Natural killer cell treated with Interleukin-12 subunit alpha and Interleukin-12 subunit beta and Interleukin-15 and Interleukin-18, amount 100 ng/mL, for 72 hours (primary cell): Measurements from ENCODE around the gene SLC27A4. TPM values are rescaled to one million over a fixed set of nuclear protein-coding genes. Genes with fewer than 3 reads are reported as not detected.

Experiments used
- ATAC-seq, 2 donors: fragments of 150-1000 bp; cut with Tn5 transposase in 1 of 2; sonication (Bioruptor Pico), chemical (Tn5 transposase) in 1 of 2; 2 replicates each; pipeline ENCODE4 v1.10.0; 2021
- DNase-seq: peaks from one replicate; pipeline ENCODE4 v3.0.0; 2022; ENCODE audit warnings: low spot score
- H3K27ac Mint-ChIP-seq, 2 donors: 1 replicate in 1 of 2; 2 replicates in 1 of 2; pipeline ENCODE4 v1.8.0; 2022; ENCODE audit warnings: mixed read lengths in 2 of 2, mild to moderate bottlenecking in 1 of 2, moderate library complexity in 1 of 2
- H3K27me3 Mint-ChIP-seq, 2 donors: 1 replicate in 1 of 2; 2 replicates in 1 of 2; pipeline ENCODE4 v1.8.0; 2022; ENCODE audit warnings: mixed read lengths in 2 of 2
- H3K36me3 Mint-ChIP-seq: one replicate; pipeline ENCODE4 v1.8.0; 2022; ENCODE audit warnings: mixed read lengths
- H3K4me1 Mint-ChIP-seq, 2 donors: 1 replicate in 1 of 2; 2 replicates in 1 of 2; pipeline ENCODE4 v1.8.0; 2022; ENCODE audit warnings: low read depth in 2 of 2, mixed read lengths in 2 of 2, mild to moderate bottlenecking in 1 of 2
- H3K4me3 Mint-ChIP-seq: one replicate; pipeline ENCODE4 v1.8.0; 2022; ENCODE audit warnings: mixed read lengths
- H3K9me3 Mint-ChIP-seq: 2 replicates; pipeline ENCODE4 v1.8.0; 2022; ENCODE audit warnings: mixed read lengths
- total RNA-seq, 2 donors: library from RNA; stranded (reverse); gene quantifications; one replicate each; pipeline ENCODE4 v1.2.3, GENCODE V29; 2022

The SLC27A4 gene
- total RNA-seq, 2 donors from 2014 or later = 23.5 to 32.3 TPM

DNA sequence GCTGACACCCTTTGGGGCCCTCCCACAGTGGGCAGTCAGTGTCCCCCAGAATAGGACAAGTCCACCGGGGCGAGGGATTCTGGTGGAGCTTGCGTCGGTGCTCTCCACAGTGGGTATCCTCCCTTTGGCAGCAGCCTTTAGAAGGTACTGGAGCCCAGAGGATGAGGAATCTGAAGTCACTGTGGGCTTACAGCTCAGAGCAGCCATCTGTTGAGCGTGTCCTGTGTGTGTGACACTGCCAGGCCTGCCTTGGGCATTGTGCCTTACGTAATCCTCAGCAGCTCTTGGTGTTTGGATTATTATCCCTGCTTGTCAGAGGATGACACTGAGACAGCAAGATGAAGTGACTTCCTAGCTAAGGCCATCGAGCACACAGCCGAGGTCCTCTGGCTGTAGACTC, 43.5 kb downstream of the SLC27A4 start:
- ATAC-seq (no peak), DNase-seq (no peak)
- Mint-ChIP-seq H3K4me3 (no peak overlapping the region), H3K27ac (no peak overlapping the region), H3K9me3 (no peaks in the 10 kb centered on the region), H3K27me3 (no peaks in the 10 kb centered on the region), H3K4me1 (peaks cover 0 to 7% of the 10 kb centered on the region in 2 donors), H3K36me3 (no peaks in the 10 kb centered on the region)

DNA sequence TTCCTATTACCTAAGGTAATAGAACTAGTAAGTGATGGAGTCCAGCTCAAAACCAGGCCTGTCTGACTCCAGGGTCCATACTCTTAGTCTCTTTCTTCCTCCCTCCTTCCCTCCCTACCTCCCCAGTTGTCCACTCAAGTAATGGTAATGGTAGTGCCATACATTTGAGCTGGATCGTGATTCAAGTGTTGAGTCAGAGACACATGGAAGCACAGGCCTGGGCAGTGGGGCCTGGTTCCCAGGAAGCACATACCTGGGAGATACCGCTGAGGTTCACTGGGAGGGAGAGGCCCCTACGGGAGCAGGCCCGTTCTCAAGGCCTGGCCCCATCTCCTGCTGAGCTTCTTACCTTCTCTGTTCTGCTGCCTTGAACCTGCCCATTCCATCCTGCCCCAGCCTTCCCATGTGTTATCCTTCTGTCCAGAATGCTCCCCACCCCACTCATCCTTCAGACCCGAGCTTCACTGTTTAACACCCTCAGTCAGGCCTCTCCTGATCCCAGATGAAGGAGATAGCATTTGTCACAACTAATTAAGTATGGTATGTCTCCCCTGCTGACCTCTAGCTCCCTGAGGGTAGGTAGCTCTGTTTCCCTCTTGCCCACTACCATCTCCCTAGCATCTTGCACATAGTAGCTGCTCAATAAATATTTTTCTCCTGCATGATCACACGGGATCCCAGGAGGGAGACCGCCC, 44.6 kb downstream of the SLC27A4 start:
- no peaks in the 10 kb centered on the region for H3K36me3 Mint-ChIP-seq
- no peak for ATAC-seq
- no peak for DNase-seq
- H3K9me3 Mint-ChIP-seq = no peaks in the 10 kb centered on the region
- H3K4me3 Mint-ChIP-seq = no peak overlapping the region
- H3K27me3 Mint-ChIP-seq = no peaks in the 10 kb centered on the region
- H3K4me1 Mint-ChIP-seq = peaks cover 0 to 7% of the 10 kb centered on the region in 2 donors
- H3K27ac Mint-ChIP-seq = no peak overlapping the region

DNA sequence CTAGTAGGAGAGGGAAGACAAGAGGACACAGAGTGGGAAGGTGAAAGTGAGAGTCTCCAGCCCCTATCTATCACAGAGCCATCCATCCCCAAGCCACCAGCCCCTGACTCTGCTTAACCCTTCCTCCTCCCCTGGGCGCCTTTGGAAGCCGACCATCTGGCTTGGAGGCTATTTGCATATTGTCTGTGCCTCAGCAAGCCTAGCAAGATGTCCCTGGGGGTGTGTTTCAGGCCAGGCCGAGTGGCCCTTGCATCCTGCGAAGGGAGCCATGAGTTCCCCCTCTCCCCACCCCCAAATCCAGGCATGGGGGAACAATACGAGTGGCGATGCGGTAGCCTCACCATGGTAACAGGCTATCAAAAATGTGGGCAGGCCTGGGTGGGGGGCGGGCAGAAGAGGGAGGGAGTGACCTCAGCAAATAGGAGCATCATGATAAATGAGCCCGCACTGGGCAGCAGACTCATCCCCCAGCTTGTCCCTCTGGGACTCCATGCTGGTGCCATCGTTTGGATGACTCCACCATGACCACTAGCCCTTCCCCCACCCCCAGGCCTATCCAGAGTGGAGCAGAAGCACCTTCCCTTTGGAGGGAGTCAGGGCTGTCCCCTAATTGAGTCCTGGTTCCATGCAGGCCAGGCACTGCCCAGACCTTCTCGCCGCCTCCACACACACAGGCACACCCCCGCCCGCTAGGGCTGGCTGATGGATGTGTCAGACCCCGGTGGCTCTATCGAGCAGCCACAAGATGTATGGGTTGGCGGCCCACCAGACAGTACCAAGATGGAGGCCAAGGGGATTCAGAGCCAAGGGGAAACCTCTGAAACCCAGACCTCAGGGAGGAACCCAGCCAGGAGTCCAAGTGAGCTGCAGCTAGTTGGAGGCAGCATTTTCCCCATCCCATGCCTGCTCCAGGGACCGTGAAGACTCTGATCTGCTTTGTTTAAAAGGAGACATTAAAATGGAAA, 45.5 kb downstream of the SLC27A4 start:
- Mint-ChIP-seq H3K27ac (no peak overlapping the region), H3K9me3 (no peaks in the 10 kb centered on the region), H3K36me3 (no peaks in the 10 kb centered on the region), H3K27me3 (no peaks in the 10 kb centered on the region), H3K4me3 (no peak overlapping the region), H3K4me1 (peaks cover 0 to 7% of the 10 kb centered on the region in 2 donors)
- no peak for DNase-seq
- ATAC-seq = no peak

DNA sequence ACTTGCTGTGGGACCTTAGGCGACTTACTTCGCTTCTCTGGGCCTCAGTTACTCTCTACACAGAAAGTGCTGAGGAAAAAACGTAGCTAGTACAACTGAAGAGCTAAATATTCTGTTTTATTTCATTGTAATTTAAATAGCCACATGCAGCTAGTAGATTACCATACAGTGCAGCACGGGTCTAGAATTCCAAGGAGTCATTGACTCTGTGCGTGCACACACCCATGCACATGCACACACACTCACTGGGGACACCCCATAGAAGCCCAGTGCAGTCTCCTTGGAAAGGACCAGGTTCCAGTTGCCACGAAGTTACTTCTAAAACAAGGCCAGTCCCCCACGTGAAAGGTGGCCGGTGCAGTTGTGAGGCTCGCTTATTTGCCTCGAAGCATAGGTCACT, 47.8 kb downstream of the SLC27A4 start:
- no peaks in the 10 kb centered on the region for H3K36me3 Mint-ChIP-seq
- ATAC-seq (no peak), DNase-seq (no peak)
- no peak overlapping the region for H3K4me3 Mint-ChIP-seq
- H3K9me3 Mint-ChIP-seq = no peaks in the 10 kb centered on the region
- H3K27ac Mint-ChIP-seq = no peak overlapping the region
- no peaks in the 10 kb centered on the region for H3K27me3 Mint-ChIP-seq
- peaks cover 0 to 4% of the 10 kb centered on the region in 2 donors for H3K4me1 Mint-ChIP-seq

DNA sequence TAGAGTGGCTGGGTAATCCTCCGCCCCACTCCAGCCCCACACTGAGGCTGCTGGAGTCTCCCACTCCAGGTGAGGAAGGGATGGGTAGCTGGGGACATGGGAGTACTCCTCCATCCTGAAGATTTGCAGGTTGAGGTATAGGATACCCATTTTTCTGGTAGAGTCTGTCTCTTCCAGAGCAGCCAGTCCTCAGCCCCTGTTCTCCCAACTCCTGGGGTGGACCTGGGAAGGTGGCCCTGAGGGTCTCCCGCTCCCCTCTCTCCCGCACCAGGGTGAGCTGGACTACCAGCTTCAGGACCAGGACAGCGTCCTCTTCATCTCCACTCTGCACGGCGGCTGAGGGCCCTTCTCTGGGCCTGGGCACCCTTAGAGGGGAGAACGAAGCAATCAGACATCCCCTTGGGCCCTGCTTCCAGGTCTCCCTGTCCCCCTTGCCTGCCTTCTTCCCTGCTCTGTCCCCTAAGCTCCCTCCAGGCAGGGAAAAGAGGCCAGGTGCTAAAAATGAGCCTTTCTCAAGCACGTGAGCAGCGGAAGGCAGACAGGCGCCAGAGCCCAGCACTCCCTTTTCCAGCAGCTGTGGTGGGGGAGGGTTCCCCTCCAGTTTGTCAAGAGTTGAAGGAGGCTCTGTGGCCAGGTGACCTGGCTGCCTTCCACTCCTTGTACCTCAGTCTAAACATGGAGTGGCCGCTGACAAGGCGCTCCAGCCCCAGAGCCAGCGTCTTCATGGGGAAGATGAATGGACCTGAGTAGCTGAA, 49.2 kb downstream of the SLC27A4 start:
- no peak overlapping the region for H3K27ac Mint-ChIP-seq
- no peaks in the 10 kb centered on the region for H3K9me3 Mint-ChIP-seq
- peaks cover 0 to 4% of the 10 kb centered on the region in 2 donors for H3K4me1 Mint-ChIP-seq
- DNase-seq = no peak
- no peaks in the 10 kb centered on the region for H3K27me3 Mint-ChIP-seq
- H3K36me3 Mint-ChIP-seq = no peaks in the 10 kb centered on the region
- ATAC-seq = no peak
- no peak overlapping the region for H3K4me3 Mint-ChIP-seq

DNA sequence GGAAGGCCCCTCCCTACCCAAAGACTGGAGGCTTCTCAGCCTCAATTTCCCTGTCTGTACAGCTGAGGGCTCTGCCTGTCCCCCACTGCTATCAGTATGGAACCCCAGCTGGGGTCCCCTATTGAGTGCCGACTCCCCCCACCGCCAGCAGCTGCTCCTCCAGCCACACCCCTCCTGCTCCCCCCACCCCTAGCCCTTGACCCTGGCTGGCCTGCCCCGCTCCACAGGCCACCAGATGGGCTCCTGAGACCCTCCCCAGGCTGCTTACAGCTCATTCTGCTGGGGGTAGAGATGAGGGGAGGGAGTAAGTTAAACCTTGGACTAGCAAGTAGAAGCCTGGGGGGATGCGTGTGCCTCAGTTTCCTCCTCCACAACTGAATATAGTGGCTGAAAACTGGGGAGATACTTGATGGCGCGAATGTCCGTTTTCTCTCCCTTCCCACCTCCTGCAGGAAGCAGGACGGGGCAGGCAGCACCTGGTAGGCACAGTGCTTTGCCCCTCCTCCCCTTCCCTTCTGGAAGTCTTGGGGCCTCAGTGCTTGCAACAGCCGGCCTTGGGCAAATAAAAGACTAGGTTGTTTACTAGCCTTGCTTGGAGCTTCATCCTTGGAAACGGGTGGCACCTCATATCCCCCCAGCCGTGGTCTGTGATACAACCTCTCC, 50.0 kb downstream of the SLC27A4 start:
- DNase-seq (no peak), ATAC-seq (no peak)
- Mint-ChIP-seq H3K27ac (no peak overlapping the region), H3K9me3 (no peaks in the 10 kb centered on the region), H3K36me3 (no peaks in the 10 kb centered on the region), H3K27me3 (no peaks in the 10 kb centered on the region), H3K4me3 (no peak overlapping the region), H3K4me1 (peaks cover 0 to under 1% of the 10 kb centered on the region in 2 donors)

DNA sequence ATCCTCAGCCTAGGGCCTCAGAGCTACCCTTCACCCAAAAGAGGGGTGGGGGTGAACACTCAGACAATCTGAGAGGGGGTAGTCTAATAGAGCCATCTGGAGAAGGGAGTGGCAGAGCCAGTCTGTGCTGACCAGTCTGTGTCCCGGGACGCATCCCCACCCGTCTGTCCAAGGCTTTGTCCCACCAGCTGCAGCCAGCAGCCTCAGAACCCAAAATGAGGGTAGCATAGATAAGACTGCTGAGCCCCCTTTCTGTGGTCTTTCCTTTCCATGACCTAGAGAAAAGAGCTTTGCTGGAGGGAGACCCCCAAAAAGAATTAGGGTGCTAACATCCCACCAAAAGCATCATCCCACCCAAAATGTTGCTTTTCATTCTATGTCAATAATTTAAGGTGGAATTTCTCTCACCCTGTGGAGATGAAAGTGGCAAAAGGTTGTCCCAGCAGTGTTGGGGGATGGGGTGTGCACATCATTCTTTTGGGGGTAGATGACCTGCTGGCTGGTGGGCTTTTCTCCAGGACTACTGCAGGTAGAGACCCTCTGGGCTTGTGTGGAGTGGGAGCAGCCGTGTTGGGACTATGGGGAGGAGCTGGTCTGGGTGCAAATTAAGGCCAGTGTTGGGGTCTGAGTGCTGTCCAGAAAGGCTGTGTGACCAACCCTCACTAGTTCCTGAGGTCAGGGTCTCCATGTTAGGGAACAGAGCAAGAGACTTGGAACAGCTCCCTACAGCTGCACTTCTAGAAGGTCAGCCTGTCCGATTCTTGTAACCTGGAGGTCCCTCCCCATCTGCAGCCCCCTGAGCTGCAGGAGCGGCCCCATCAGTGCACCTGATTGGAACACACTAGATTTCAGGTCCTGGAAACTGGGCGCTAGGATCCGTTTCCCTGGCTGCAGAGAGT, 50.7 kb downstream of the SLC27A4 start:
- H3K36me3 Mint-ChIP-seq = no peaks in the 10 kb centered on the region
- H3K9me3 Mint-ChIP-seq = no peaks in the 10 kb centered on the region
- no peak overlapping the region for H3K4me3 Mint-ChIP-seq
- no peaks in the 10 kb centered on the region for H3K4me1 Mint-ChIP-seq
- no peak overlapping the region for H3K27ac Mint-ChIP-seq
- ATAC-seq = no peak
- H3K27me3 Mint-ChIP-seq = no peaks in the 10 kb centered on the region
- DNase-seq = no peak

DNA sequence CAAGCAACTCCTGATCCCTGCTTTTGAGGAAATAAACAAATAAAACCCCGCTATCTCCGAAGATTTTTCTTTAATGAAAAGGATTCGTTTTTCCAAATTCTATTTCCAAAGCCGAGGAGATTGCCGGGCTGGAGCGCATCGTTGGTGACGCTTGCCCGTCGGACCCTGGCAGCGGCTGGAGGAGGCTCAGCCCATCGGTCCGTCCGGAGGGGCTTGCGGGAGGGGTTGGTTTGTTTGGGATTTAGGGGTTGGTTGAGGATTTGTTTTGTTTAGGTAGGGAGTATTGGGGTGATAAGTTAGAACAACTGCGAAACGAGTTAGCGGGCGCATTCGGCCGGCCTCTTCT, 51.6 kb downstream of the SLC27A4 start:
- Mint-ChIP-seq H3K9me3 (no peaks in the 10 kb centered on the region), H3K36me3 (no peaks in the 10 kb centered on the region), H3K27ac (no peak overlapping the region), H3K4me3 (no peak overlapping the region), H3K27me3 (peaks cover 0 to 2% of the 10 kb centered on the region in 2 donors), H3K4me1 (no peaks in the 10 kb centered on the region)
- DNase-seq = no peak
- no peak for ATAC-seq

GRCh38 chr9:128392302-128393144, 52.2 kb downstream of the SLC27A4 start:
- Mint-ChIP-seq H3K4me1 (no peaks in the 10 kb centered on the region), H3K27me3 (peaks cover 0 to 3% of the 10 kb centered on the region in 2 donors), H3K36me3 (no peaks in the 10 kb centered on the region), H3K27ac (no peak overlapping the region), H3K4me3 (no peak overlapping the region), H3K9me3 (no peaks in the 10 kb centered on the region)
- DNase-seq (no peak), ATAC-seq (no peak)

DNA sequence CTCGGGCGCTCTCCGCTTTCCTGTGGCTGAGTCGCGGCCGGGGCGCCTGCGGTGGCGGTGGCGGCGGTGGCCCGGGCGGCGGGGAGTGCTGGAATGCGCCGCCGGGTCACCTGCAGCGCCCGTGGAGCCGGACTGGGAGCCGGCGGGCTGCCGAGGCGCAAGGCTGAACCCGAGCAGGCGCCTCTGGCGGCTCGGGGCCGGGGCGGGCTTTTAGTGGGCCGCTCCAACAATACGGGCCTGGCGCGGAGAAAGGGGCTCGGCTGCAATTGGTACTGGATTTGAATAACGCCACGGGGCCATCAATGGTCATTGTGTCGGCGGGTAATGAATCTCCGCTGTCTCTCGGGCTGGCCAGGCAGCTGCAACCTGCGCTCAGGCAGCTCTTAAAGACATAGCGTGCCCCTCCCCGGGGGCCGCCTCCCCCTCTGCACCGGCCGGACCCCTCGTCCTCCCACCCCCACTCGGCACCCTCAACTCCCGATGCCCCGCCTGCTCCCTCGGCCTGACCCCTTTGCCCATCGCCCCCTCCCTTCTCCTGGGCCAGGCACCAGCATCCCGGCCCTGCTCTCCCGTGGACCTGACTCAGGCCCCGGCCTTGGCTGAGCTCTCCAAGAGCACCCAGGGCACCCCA, 52.9 kb downstream of the SLC27A4 start:
- Mint-ChIP-seq H3K4me3 (no peak overlapping the region), H3K27me3 (peaks cover 0 to 3% of the 10 kb centered on the region in 2 donors)

GRCh38 chr9:128393970-128394369, 53.6 kb downstream of the SLC27A4 start:
- H3K4me3 Mint-ChIP-seq = no peak overlapping the region
- H3K9me3 Mint-ChIP-seq = no peaks in the 10 kb centered on the region
- no peaks in the 10 kb centered on the region for H3K36me3 Mint-ChIP-seq
- no peak overlapping the region for H3K27ac Mint-ChIP-seq
- no peak for DNase-seq
- H3K4me1 Mint-ChIP-seq = no peaks in the 10 kb centered on the region
- H3K27me3 Mint-ChIP-seq = peaks cover 0 to 3% of the 10 kb centered on the region in 2 donors
- ATAC-seq = no peak

More for the DNA sequence above, 52.9 kb downstream of the SLC27A4 start:
- no peak for ATAC-seq
- Mint-ChIP-seq H3K4me1 (no peaks in the 10 kb centered on the region), H3K36me3 (no peaks in the 10 kb centered on the region), H3K9me3 (no peaks in the 10 kb centered on the region), H3K27ac (no peak overlapping the region)
- no peak for DNase-seq
